Fibroblast of lung (primary cell): ENCODE results near the gene XPR1.

Experiments used
- CTCF ChIP-seq, 2 donors: IDR thresholded peaks in 1 of 2; conservative IDR thresholded peaks in 1 of 2; 1 replicate in 1 of 2; 2 replicates in 1 of 2; pipeline ENCODE4 v1.5.1; 2011 to 2012; ENCODE audit warnings: low read length in 2 of 2, control low read depth in 1 of 2, inconsistent platforms in 1 of 2, low read depth in 1 of 2, mild to moderate bottlenecking in 1 of 2
- EZH2 ChIP-seq: IDR thresholded peaks from 2 replicates; pipeline ENCODE4 v1.5.1; 2012; ENCODE audit warnings: low read length, control low read depth, mild to moderate bottlenecking; ENCODE audit errors: missing control alignments

GRCh38 chr1:180777072-180777689 is 145.4 kb downstream of the XPR1 start:
- TF ChIP-seq CTCF (conservative IDR thresholded peaks at IDR 0.05 in 1 of 2, IDR thresholded peaks at IDR 0.05 in 1 of 2; ENCODE audit: low read depth in 1 of 2, low read length in 2 of 2), result no peak
- no peak for TF ChIP-seq EZH2
